Measurements from ENCODE around the gene TRIM46.
A peak's percentile ranks its signal among the peaks of the same experiment; 100 is the strongest.
"Not testable (repeated sequence)": the region's sequence is repeated elsewhere in the genome, so short reads cannot be mapped to it uniquely, and the experiment has no call there.

TRIM46 gene

GRCh38 chr1:155189926-155190325 lies 16.3 kb downstream of the TRIM46 start:
- DNase-seq = not testable (repeated sequence)

GRCh38 chr1:155191904-155192303 lies 18.3 kb downstream of the TRIM46 start:
- DNase-seq = no peak

- no peak for DNase-seq
Observed at GRCh38 chr1:155192346-155193274, 19.0 kb downstream of the TRIM46 start.

- peak; percentile 86 for DNase-seq
Observed at GRCh38 chr1:155193275-155193990, 19.8 kb downstream of the TRIM46 start.

GRCh38 chr1:155193991-155194240 lies 20.3 kb downstream of the TRIM46 start:
- DNase-seq = not testable (repeated sequence)

- no peak for DNase-seq
Observed at GRCh38 chr1:155195201-155196102, 21.8 kb downstream of the TRIM46 start.

GRCh38 chr1:155196103-155196892 lies 22.6 kb downstream of the TRIM46 start:
- no peak for DNase-seq

GRCh38 chr1:155196893-155197638 lies 23.4 kb downstream of the TRIM46 start:
- no peak for DNase-seq

GRCh38 chr1:155197901-155198546 lies 24.4 kb downstream of the TRIM46 start:
- DNase-seq = no peak

- no peak for DNase-seq
Observed at GRCh38 chr1:155198547-155198906, 24.9 kb downstream of the TRIM46 start.

GRCh38 chr1:155199792-155200191 lies 26.1 kb downstream of the TRIM46 start:
- DNase-seq = no peak

- no peak for DNase-seq
Observed at GRCh38 chr1:155200920-155201319, 27.3 kb downstream of the TRIM46 start.

- DNase-seq = no peak
Observed at GRCh38 chr1:155202198-155202597, 28.5 kb downstream of the TRIM46 start.

- no peak for DNase-seq
Observed at GRCh38 chr1:155202731-155203515, 29.3 kb downstream of the TRIM46 start.

- DNase-seq = no peak
Observed at GRCh38 chr1:155205035-155205434, 31.4 kb downstream of the TRIM46 start.

- no peak for DNase-seq
Observed at GRCh38 chr1:155205969-155206593, 32.4 kb downstream of the TRIM46 start.

- DNase-seq = peak; percentile 78
Observed at GRCh38 chr1:155206891-155207805, 33.5 kb downstream of the TRIM46 start.

- peak; percentile 84 for DNase-seq
Observed at GRCh38 chr1:155207806-155208540, 34.3 kb downstream of the TRIM46 start, which contains the start of gene THBS3. Gene THBS3, minus strand, starts transcription at chr1:155207897. Its CDS starts 21 bp downstream, at chr1:155207876.

Data from NCI-H2227 treated with DMSO at 0.1 percent for 48 hours (cell line).